GM18873 (cell line): ENCODE measurements around the gene PCGF2.
"Not testable (repeated sequence)": the region's sequence is repeated elsewhere in the genome, so short reads cannot be mapped to it uniquely, and the experiment has no call there.

Source experiments
- ATAC-seq: cut with Tn5 transposase; IDR thresholded peaks from one replicate; pipeline ENCODE4 v1.9.1; 2021; ENCODE audit warnings: mild to moderate bottlenecking, moderate library complexity, moderate number of reproducible peaks; ENCODE audit not compliant: unreplicated experiment, low FRiP score

The PCGF2 gene

DNA sequence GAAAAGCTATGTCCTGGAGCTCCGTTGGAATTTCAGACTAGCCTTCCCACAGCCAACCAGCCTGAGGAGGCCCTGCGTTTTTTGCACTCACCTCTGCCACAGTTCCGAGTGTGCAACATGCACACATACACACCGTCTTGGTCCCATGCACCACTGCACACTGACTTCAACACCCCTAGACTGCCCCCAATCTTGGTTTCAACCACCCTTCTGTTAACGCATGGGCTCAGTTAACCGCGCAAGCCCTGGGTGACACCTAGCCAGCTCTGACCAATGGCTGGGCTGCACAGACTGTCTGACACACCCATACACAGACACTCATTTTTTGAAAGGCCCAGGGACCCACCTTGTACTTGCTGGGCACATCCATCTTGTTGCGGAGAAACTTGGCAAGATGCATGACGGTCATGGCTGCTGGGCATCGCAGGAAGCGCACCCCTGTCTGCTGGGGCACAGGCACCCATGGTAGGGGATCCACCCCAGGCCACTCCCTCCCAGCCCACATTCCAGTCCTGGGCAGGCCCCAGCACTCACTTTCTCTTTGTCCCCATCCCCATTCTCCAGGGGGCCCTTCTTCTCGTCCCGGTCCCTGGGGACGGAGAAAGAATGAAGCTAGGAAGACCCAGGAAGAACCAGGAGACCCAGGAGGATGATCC is 10.0 kb downstream of the PCGF2 start:
- no peak for ATAC-seq

DNA sequence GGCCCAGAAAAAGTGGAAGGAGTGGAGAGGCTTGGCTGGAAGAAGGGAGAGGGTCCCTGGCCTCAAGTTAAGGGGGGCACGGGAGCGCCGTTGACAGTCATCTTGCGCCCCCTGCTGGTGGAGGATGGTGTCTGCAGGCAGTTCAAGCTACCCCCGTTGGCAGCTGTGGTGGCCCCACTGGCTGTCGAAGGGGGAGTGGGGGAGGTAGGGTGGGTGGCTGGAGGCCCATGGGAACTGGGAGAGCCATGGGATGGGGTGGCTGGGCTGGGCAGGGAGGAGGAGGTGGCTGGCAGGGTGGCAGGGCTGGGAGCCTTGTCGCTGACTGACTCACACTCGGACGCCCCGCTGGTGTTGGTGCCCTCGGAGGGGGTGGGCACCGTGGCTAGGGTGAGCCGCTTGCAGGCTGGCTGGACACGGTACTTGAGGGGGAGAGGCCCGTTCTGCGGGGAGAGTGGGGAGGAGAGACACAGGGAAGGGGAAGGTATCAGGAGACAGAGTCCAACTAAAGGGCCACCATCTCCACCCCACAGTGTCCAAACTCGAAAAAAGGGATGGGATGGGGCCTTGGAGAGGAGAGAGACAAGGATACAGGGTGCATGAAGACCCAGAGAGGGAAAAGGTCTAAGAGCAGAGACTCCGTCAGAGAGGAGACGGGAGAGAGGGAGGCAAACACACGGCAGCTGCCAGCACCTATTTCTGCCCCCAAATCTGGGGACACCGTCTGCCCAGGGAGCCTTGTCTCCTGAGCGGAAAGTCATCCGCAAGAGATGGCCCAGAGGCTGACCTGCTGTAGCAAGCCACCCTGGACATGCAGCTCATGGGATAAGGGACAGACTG is 12.8 kb downstream of the PCGF2 start:
- ATAC-seq = no peak

DNA sequence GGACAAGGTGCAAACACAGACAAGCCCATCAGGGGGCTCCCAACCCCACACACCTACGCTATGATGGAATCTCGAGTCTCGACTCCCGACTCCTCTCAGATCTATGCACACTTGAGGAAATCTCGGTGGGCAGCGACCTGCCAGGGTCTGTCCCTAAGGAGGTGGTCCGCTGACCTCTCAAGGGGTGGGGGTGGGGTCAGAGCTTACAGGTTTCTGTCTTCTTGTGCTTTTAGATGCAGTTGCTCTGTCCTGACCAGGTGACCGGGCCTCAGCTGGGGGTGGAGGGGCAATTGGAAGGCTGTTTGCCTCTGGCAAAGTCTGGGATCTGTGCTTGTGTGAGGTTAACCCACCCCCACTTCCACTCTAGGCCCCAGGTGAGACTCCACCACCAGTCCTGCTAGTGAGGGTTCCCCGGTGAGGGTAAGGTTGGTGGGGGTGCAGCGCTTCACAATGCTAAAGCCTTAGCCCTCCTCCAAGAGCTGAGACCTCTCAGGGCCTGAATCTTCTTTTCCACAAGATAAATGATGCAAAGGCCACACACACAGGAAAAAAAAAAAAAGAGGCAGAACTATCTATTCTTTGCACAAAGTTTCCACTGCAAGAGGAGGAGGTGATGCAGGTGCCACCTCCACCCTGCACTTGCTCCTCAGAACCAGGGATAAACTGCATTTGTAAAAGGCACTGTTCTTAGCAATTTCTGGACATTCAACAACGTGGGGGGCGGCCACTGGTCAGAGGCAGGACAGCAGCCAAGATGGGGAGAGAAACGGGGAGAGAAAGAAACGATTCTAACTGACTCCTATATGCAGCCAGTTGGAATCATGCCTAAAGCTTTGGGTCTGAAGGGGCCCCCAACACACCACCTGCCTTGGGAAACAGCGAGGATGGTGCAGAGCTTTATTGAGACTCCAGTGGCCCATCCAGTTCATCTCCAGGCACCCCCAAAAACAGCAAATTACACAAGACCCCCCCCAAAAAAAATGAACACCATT is 13.9 kb downstream of the PCGF2 start:
- ATAC-seq = no peak

DNA sequence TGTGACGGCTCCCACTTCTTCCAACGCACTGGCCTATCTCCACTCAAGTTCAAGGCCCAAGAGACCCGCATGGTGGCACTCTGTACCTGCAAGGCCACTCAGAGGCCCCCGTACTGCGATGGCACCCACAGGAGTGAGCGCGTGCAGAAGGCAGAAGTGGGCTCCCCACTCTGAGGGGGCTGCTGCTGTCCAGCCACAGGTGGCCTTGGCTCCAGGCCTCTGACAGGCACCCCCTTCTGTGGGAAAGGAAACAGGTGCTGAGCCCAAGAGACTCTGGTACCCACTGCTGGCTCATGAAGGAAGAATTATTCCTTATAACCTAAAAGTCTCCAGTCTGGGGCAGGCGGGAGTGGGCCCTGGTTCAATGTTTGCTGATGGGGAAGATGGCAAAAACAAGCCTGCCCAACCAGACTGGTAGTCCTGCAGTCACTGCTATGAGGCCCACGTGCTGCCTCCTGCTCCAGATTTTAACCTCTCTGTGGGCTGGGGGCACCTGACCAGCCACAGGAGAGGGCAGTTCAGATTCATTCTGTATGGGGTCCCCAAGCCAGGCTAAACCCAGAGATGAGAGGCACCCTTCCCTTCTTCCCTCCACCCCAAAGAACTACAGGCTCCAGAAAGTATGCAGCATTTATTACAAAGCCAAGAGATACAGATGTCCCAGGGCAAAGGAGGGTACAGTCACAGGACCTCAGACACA is 14.7 kb downstream of the PCGF2 start:
- ATAC-seq = no peak

DNA sequence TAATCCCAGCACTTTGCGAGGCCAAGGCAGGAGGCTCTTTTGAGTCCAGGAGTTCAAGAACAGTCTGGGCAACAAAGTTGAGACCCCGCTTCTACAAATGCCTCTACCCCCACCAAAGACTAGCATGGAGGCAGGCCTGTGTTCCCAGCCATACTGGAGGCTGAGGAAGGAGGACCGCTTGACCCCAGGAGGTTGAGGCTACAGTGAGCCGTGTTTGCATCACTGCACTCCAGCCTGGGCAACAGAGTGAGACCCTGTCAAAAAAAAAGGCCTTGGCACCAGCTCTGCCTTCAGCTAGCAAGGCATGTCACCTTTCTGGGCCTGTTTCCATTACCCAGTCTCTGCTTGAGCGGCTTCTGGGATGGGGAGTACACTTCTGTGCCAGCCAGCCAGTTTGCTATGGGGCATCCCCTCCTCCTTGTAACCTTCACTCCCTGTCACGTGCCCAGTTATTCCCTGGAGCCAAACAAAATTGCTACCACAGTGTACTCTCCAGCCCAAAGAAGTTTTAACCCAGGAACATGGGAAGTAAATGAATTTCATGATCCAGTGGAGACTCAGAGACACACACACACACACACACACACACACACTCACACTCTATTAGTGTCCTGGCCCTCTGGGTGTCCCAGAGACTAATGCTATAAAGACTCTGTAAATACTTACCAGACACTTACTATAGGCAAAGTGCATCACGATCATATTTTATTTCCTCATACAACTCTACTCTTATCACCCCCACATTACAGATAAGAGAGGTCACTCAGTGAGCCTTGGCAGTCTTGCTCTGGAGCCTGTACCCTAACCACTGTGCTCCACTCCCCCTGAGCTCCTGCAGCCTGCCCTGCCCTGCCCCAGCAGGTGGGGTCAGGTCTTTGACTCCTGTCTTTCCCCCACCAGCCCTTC is 15.5 kb downstream of the PCGF2 start:
- no peak for ATAC-seq

DNA sequence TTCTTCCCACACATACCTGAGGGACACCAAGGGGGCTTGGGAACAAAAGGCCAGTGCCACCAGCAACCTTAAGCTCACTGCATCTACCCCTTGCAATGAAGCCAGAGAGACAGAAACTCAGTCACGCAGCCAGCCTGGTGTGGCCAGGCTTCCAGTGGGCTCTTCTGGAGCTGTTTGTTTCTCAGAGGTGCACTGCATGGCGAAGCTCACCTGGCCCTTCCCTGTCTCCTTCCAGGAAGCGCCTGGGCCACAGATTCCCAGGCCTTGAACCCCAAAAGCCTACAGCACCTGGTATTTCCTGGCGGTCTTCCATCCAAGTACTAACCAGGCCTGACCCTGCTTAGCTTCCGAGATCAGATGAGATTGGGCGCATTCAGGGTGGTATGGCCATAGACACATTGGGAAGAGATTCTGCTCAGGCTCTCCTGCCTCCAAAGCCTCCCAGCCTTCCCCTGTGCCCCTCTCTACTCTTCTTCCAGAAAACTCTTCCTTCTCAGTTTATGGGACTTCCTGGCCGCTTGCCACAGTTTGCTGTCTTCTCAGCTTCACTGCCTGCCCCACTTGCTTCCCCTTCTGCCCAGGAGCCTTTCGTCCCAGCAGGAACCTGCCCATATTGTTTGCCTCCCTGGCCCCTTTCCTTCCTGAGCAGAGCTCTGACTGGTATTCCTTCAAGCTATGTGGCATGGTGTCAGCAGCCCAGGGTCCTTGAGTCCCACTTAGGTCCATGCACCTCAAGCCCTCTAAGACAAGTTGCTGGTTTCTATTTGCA is 16.4 kb downstream of the PCGF2 start:
- ATAC-seq = no peak

DNA sequence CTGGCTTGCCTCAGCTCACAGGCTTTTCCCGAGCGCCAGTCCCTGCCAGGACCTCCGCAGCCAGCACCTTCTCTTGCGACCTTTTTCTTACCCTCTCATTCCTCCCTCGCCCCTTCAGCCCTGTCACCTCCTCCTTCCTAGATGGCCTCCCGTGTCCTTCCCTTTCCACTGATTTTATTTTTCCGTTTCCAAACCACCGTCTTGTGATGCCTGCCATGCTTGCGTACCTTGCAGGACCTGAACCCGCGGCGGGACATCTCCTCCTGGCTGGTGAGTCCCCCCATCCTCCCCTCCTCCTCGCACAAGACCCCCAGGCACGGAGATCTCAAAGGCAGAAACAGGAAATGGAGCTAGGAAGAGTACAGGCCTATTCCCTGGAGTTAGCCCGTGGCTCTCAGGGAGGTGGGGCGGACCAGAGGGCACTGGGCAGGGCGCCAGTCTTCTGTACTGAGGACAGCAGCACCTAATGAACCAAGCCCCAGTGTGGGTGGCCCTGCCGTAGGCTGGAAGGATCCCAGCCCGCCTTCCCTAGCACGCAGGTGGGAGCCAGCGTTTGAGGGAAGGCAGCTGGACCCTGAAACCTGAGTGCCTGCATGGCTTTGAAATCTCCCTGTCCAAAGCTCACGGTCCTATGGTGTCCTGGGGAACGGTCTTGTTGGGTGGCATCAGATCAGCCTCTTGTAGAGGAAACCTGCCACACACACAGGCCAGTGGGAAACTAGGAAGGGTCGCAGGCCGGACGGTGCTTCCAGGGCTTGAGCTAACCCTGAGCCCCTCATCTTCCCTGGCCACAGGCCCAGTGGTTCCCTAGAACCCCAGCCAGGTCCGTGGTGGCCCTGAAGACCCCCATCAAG is 17.4 kb downstream of the PCGF2 start:
- no peak for ATAC-seq

DNA sequence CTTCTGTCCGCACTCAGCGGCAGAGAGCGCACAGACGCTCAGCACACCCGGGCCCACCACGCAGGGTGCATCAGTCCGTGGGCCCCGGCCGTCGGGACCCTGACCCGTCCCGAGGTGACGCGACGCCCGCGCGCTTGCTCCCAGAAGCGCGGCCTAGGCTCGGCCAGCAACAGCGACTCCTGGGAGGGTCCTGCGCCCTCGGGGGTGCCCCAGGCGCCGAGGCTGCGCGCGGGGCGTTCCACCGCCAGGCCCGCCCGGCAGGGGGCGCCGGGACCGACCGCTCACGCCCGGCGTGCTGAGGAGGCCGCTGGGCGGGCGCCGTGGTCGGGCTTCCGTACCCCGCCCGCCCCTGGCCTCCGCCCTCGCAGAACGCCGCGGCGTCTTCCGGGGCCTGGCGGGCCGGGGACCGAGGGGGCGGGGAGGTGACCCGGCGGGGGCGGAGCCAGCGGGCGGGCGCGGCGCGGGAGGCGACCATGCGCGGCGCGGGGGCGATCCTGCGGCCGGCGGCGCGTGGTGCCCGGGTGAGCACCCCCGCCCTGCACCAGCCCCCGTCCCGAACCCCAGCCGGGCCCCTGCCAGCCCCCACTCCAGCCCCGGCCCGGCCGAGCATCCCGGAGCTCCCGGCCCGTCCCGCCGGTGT is 18.1 kb downstream of the PCGF2 start, which contains the start of gene CISD3:
TSS of gene CISD3 (plus strand) at position 456 of the 640 bp plus-strand sequence. CDS start at position 474, 18 bp downstream.
- ATAC-seq = no peak

DNA sequence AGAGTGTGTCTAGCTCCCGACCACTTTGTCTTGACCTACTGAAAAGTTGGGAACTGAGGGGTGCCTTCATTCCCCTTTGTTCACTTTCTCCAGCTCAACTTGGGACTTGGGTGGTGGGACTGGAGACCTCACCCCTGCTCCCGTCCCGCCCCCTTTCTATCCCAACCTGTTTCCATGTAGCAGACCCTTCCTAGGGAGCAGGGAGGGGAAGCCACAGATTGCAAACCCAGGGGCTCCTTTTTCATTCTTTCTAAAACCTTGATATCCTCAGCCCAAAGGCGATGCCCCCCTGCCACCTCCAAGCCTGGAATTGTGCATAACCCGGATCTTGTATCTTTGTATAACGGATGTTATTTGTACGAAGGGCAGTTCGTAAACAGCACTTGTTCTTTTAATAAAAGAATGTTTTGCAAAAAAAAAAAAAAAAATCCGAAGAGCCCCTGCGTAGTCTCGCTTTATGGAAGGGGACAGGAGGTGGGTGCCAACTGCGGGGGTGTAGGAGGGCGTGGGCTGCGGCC is 18.7 kb downstream of the PCGF2 start:
- ATAC-seq = no peak

DNA sequence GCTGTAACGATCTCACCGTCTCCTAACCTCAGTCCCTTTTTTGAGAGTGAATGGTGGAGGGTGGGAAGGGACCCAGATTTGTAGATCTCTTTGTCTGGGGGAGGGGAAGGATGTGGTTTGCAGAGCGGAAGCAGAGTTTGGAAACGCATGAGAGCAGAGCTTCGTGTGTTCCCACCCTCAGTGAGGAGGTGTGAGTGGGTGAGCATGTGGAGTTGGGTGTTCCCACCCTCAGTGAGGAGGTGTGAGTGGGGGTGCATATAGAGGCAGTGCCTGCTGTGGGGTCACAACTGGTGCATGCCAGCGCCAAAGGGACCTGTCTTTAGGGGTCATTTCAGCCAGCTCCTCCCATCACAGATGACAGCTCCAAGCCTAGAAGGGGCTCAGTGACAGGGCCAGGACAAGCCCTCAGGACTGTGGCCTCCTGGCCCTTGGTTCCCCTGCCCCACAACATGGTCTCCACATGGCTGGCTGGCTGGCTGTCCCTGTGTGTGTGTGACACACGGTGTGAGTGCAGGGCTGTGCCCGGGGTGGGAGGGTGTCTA is 19.8 kb downstream of the PCGF2 start:
- ATAC-seq = no peak

DNA sequence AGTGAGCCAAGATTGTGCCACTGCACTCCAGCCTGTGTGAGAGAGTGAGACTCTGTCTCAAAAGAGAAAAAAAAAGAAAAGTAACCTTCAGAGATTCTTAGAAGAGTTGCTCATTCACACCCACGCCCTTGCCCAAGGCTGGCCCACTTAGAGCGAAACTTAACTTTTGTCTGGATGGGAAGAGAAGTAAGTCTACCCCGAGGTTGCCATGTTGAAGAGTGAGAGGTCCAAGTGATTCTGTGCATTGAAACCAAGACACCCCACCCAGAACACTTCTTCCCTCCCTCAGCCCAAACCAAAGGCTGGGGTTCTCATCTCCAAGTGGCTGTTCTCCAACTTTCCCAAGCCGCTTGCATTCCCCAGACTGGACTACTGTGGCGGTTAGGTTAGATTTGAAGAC is 20.4 kb downstream of the PCGF2 start:
- no peak for ATAC-seq

DNA sequence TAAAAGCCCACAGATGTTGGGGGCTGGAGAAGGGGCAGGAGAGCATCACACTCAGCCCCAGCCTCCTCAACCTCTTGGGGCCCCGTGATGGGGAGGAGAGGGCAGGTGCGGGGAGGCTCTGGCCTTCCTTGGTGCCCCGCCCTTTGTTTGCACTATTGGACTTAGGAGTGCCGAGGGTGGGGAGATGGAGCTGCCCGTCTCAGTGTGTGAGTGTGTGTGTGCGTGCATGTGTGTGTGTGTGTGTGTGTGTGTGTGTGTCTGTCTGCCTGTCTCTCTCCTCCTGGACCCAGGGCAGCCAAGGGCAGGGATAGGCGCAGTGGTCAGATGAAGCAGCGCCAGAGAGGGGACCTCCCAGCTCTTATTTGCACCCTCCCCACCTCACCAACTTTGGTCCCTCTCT is 22.0 kb downstream of the PCGF2 start:
- not testable (repeated sequence) for ATAC-seq

DNA sequence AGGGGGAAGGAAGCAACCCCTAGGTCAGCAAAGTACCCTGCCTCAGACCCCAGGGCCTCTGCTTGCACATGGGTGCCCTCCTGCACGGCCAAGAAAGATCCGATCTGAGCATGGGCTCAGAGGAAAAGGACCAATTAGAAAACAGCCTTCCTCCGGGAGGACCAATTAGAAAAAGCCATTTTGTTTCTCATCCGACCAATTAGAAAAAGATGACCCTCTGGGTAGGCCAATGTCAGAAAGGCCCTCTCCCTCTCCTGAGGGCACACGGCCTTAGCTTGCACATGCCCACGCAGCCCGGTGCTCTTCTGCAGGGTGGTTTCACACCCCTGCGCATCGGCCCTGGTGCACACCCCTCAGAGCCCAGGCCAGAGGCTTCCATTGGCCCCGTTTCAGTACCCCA is 23.1 kb downstream of the PCGF2 start:
- no peak for ATAC-seq

DNA sequence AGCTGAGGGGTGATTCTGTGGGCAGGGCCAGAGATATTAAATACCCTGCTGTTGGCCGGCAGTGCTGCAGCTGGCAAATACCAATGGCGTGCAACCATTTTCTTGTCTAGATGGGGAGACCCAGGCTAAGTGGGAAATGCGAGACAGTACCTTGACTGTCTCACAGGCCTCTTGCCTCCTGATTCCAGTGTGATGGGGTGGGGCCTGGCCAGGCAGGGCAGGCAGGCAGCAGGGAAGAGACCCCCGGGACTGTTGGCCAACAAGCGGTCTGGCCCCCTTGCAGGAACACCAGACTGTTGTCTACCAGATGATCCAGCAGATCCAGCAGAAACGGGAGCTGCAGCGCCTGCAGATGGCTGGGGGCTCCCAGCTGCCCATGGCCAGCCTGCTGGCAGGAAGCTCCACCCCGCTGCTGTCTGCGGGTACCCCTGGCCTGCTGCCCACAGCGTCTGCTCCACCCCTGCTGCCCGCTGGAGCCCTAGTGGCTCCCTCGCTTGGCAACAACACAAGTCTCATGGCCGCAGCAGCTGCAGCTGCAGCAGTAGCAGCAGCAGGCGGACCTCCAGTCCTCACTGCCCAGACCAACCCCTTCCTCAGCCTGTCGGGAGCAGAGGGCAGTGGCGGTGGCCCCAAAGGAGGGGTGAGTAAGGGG is 23.7 kb downstream of the PCGF2 start:
- ATAC-seq = no peak

DNA sequence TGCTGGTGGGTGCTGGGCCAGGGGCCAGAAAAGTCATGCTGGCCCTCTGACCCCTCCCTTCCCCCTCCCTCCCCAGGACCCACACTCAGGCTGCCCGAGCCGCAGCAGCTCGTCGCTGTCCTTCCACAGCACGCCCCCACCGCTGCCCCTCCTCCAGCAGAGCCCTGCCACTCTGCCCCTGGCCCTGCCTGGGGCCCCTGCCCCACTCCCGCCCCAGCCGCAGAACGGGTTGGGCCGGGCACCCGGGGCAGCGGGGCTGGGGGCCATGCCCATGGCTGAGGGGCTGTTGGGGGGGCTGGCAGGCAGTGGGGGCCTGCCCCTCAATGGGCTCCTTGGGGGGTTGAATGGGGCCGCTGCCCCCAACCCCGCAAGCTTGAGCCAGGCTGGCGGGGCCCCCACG is 26.3 kb downstream of the PCGF2 start:
- ATAC-seq = no peak

DNA sequence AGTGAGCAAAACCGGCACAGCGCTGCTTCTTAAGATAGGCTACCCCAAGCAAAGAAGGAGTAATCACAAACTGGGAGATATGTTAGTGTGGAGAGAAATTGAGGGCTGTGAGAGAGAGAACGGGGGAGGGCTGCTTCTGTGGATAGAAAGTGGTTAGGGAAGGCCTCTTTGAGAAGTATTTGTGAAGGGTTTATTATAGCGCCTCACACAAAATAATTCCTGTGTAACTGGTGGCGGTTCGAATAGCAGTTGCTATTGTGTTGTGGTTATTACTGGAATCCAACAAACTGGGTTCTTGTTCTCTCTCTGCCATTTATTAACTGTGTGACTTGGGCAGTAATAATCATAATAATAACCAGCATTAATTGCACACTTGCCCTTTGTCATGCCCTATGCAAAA is 27.2 kb downstream of the PCGF2 start:
- no peak for ATAC-seq
